Stimulated activated CD4-positive, alpha-beta T cell treated with anti-CD3 and anti-CD28 coated beads, Interleukin-15, amount 100 ng/mL, for 48 hours (primary cell): Measurements from ENCODE around the gene EPHA4.
"Not testable (repeated sequence)": the region's sequence is repeated elsewhere in the genome, so short reads cannot be mapped to it uniquely, and the experiment has no call there.

ENCODE experiments used
- DNase-seq, 2 donors: peaks; one replicate each; pipeline ENCODE4 v3.0.0-alpha.2; 2020; ENCODE audit warnings: low read depth in 2 of 2

The EPHA4 gene

DNA sequence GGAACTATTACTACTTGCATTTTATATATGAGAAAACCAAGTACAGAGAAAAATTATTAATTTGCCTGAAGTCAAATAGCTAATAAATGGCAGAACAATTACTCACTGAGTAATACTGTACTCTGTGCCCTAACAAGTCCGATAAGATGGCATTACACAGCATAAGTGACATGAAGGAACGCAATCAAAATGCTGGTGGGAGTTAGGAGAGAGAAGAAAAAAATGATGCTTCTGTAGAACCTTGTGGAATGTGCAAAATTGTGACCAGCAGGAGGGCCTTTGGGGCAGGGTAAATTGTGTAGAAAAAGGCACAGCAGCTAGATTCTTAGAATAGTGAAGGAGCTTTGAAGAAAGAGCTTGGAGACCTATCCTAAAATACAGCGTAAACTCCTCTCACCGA lies 32.9 kb downstream of the EPHA4 start:
- DNase-seq = no peak

DNA sequence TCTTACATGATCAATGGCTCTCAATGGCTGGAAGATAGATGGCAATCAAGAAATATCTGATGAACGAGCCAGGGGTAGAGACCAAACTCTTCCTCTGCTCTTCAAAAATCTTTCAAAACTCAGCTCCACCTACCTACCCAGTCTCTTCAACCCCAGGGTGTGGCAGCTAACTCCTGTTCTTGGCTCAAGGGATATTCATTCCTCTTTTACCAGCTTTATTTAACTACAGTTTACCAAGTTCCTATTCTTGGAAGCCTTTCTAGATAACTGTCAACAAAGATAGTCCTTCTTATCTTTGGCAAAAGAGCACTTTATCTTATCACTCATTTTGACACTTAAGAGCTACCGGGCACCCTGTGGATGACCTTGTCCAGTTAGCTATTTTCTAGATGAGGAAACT lies 36.3 kb downstream of the EPHA4 start:
- DNase-seq = no peak

DNA sequence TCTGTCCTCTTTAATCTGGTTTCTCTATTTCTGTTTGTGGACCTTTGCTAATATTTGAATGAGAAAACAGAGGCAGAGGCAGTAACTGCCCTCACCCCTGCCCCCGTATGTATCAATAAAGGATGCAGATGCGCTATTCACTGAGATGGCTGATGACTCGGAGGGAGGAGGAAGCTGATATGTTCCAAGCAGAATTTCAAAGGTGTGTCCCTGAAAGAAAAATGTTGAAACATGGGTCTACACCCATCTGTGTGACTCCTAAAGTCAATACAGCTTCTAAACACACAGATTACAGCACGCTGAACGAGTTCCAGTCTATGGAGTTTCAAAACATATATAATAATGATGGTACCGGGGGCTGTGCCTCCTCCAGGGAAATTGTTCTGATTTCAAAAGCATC lies 38.8 kb downstream of the EPHA4 start:
- no peak for DNase-seq

GRCh38 chr2:221532641-221533040 lies 39.5 kb downstream of the EPHA4 start:
- no peak for DNase-seq

DNA sequence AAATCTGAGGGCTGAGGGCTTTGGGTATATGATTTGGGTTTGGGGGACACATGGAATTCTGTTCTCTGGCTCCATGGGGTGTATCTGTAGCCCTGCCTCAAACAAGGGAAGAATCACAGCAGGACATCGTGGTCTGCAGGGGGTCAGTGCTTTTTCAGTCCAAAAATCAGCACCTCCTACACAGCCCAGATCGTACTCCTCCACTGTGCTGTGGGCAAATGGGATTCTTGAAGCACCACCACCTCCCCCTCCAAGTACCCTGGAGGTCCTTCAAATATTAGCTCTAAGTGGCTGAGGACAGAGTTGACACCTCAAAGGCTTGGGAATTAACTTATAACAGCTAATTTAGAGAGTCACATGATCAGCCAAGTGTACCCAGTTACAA lies 41.5 kb downstream of the EPHA4 start:
- no peak for DNase-seq

- DNase-seq = no peak
These were observed 42.0 kb downstream of the EPHA4 start for GRCh38 chr2:221529943-221530652.

- no peak for DNase-seq
These were observed 42.7 kb downstream of the EPHA4 start for GRCh38 chr2:221529177-221529942.

- no peak for DNase-seq
These were observed 44.3 kb downstream of the EPHA4 start for GRCh38 chr2:221527776-221528309.

GRCh38 chr2:221524158-221524557 lies 47.9 kb downstream of the EPHA4 start:
- DNase-seq = no peak

DNA sequence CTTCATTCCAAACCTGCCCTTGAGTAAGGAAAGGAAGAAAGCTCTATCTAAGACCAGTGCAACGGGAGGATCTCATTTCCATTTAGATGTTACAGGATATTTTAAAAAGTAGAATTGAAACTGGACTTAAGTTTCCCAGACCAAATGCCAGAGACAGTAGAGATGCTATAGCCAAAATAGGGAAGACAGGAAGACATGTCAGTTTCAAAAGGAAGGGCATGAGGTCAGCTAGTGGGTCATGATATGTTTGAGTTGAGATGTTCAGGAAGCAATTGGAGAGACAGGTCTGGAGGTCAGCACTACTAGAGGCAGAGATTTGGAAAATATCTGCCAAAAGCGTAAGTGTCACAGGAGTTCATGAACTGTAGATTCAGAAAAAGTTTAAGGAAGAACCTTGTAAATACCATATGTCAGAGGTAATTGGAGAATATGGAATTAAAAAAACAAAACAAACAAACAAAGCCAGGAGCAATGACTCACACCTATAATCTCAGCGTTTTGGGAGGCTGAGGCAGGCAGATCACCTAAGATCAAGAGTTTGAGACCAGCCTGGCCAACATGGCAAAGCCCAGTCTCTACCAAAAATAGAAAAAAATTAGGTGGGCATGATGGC lies 50.8 kb downstream of the EPHA4 start:
- no peak for DNase-seq

- DNase-seq = no peak
These were observed 53.0 kb downstream of the EPHA4 start for GRCh38 chr2:221518935-221519625.

- no peak for DNase-seq
These were observed 53.7 kb downstream of the EPHA4 start for GRCh38 chr2:221518201-221518934.

- DNase-seq = peak; percentile 47 to 54
These were observed 54.4 kb downstream of the EPHA4 start for GRCh38 chr2:221517696-221518151.

DNA sequence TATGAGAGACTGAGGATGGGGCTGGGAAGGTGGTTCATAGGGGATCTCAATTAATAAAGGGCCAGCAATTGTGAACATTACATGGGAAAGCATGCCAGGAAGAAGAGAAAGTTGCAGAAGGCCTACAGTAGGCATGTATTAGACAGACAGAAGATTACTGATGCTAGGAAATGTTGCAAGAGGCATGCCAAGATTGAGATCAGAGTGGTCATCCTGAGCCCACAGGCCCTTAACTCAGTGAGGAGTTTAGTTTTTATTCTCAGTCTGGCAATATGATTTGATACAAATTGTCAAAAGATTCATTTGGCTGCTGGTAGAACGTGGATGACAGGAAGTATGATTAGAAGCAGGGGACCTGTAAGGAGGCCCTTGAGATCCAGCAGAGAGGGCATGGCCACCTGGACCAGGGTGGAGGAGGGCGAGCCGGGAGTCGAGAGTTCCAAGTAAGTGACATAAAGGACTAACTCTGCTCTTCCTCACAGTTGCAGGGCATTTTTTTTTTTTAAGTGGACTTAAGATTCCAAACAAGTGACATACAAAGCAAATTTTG lies 54.9 kb downstream of the EPHA4 start:
- no peak for DNase-seq

DNA sequence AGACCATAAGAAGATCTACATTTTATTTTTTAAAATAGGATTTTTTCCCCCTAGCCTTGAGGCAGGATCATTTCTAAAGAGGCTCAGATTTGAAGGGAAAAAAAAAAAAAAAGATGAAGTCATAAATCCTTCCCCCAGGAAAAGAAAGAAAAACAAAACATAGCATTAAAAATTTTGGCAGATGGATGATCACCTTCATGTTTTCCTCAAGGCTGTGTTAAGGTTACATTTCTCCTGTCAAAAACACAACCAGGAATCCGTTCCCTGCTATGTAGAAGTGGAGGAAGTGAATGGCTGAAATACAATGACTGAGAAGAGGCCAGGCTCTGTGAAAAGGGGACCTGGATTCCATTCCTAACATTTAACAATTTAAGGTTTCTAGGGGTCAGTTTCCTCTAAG lies 56.2 kb downstream of the EPHA4 start:
- DNase-seq = no peak

DNA sequence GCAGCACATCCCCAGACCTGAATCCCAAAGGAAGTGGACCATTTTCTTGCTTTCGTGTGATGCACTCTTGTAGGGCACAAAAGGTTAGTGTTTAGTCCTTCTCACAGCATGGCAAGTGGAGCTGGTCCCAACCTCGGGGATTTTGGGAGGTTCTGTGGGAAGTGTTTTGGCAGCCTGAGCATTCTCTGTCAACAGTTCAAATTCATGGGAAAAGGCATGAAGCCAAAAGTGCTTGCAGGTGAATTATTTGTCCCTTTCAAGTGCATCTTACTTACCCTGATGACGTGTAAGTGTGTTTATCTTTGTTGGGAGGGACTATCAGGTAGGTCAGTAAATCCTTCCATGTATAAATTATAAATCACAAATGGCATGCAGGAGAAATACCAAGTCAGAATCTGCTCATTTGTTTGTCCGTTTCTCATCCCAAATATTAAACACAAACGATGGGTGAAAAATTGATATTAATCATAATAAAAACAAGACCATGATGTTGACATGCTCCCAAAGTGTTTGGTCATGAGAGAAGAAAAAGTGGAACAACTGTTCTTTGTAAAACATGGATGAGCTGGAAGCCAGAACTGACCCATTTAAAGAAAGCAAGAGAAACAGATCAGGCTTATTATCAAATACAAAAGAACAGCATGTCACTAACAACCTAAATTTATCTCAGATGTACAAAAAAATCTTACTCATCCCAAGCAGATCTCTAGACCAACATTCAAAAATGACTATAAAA lies 57.6 kb downstream of the EPHA4 start:
- no peak for DNase-seq

DNA sequence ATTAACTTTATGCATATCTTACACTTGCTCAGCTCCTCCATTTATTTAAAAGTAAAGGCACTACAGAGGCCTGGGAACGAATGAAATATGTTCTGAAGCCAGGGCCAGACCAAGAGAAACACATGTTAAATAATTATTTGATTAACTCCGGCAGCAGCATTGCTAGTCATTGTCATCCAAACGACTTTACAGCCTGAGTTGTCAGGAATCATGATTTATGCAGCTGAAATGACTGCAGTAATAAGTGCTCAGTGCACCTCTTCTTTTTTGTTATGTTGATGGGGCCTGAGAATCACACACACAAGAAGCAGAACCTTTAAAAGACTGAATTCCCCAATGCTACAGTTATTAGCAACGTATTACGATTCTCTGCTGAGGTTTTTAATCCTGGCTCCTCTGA lies 58.9 kb downstream of the EPHA4 start:
- no peak for DNase-seq

DNA sequence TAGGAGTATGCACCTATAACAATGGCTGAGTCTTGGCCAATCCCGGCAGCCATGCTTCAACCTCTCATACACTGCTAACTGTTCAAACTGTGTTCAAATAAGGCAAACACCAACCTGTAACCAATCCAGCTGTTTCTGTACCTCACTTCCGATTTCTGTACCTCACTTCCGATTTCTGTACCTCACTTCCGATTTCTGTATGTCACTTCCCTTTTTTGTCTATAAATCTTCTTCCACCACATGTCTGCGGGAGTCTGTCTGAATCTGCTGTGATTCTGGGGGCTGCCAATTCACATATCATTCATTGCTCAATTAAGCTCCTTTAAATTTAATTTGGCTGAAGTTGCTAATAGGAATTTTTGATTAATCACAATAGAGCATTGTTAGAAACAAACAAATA lies 60.8 kb downstream of the EPHA4 start:
- not testable (repeated sequence) for DNase-seq

- DNase-seq = no peak
These were observed 65.6 kb downstream of the EPHA4 start for GRCh38 chr2:221506469-221506868.

DNA sequence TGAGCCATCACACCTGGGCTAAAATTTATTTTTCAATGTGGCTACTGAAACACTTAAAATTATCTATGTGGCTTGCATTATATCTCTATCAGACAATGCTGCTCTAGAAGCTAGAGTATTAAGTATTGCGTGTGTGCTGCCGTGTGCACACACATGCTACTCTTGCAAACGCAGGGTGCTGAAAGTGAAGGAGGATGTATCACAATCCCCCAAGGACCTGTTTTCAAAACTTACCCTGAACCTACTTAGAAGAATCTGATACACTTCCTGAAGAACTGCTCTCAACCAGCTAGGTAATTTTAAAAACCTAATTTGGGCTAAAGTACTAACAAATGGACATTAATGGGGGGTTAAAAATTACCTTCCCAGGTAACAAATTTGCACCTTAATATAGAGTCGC lies 66.5 kb downstream of the EPHA4 start:
- DNase-seq = no peak
